GM18868 (cell line): Measurements from ENCODE around the gene ADAT1.
A peak's percentile ranks its signal among the peaks of the same experiment; 100 is the strongest.
"Not testable (repeated sequence)": the region's sequence is repeated elsewhere in the genome, so short reads cannot be mapped to it uniquely, and the experiment has no call there.

Experiments used
- ATAC-seq: cut with Tn5 transposase; IDR thresholded peaks from one replicate; pipeline ENCODE4 v1.9.1; 2021; ENCODE audit warnings: mild to moderate bottlenecking, moderate library complexity; ENCODE audit not compliant: unreplicated experiment

The ADAT1 gene

GRCh38 chr16:75621170-75621477 lies 2.0 kb downstream of the ADAT1 start:
- no peak for ATAC-seq

DNA sequence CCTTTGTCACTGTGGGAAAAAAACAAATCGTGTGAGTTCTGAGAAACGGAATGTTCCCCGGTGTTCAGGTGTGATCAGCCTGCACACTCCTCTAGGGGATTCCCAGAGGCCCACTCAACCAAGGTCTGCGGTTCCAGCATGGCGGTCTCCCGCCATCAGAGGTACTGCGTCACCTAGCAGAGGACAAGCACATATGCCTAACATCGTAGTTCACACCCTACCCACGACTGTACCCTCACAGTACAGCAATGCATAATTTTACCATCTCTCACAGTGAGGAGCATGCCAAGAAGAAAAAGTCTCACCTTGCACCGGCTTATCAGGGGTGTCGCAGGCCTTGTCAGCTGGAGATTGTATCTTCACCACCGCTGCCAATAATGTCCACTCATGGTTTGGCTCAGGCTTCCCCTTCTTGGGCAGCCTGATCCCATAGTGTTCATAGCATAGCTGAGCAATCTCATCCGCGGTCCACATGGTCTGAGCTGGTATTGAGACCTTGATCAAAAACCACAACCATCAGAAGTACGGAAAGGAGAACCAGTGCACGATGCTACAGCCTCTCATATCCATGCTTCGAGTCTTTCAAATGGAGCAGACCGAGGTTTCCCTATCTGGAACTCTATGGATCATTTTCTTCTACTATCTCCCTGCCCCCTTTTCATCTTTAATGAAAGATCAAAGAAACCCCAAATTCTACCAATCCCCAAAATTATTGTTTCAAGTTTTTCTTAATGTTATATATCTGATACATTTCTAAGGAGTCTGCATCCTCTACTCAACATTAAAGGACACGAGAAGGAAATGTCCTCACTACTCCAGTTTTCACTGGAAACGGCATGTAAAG lies 2.5 kb downstream of the ADAT1 start:
- no peak for ATAC-seq

- no peak for ATAC-seq
These were observed 4.3 kb downstream of the ADAT1 start for GRCh38 chr16:75618780-75619179.

GRCh38 chr16:75617121-75617520 lies 6.0 kb downstream of the ADAT1 start:
- ATAC-seq: no peak

DNA sequence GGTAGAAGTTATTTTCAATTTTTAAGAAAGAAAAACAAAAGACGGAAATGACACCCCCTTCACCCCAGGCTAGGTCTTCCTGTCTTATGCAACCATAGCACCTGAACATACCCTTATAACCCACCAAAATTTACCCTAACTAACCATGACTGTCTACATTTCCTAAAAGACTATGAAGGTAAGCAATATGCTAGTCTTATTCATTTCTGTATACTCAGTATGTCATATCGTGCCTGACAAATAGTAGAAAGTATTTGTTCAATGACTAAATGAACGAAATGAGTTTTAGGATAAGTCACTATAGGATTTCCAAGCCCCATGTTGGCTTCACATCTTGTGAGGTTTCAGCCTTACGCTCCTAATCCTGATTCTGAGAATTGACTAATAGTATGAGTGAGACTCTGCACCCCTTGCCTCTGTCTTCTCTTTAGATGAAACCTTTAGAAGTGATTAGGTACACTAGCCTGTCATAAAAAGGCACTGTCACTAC lies 6.5 kb downstream of the ADAT1 start:
- ATAC-seq: no peak

DNA sequence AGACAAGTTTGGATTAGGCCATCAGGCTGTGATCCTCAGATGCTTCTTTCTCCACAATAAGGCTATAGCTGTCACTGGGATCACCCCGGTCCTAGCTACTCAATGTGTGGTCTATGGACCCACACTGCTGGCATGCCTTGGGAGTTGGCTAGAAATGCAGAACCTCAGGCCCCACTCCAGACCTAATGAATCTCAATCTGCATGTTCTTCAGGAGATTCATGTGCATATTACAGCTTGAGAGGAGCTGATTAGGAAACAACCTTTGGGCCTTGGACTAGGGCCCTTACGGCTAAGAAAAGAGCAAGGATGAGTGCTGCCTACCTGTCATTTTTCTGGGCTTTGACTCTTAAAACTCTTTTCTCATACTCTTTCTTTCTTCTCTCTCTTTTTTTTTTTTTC lies 7.5 kb downstream of the ADAT1 start:
- no peak for ATAC-seq

DNA sequence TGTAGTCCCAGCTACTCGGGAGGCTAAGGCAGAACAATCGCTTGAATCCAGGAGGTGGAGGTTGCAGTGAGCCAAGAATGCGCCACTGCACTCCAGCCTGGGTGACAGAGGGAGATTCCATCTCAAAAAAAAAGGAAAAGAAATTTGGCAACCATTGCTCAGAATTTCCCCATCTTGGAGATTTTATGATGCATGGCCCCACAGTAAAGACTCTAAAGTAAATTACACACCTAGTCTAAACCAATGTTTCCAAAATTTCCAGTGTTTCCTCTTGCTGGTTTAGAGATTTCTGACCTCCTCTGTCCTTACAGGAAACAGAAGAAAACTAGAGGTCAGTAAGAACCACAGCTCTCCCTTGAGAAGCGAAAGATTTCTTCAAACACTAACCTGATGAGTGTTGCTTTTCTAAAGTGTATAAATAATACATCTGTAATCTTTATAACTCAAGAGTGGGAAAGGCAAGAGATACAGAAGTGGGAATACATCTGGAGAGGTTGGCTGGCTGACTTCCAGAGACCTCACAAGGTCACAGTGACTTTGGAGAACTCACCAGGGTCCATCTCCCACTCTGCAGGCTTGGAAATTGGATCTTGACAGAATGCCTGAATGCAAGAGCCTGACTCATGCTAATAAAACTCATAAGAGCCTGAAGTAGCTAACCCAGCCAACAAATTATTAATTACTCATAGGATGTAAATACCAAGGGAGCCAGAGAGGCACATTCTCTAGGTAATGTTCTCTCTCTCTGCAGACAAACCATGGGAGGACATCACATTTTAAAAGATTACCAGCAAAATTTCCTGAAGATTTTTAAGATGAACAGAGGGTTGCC lies 8.8 kb downstream of the ADAT1 start:
- ATAC-seq: no peak

DNA sequence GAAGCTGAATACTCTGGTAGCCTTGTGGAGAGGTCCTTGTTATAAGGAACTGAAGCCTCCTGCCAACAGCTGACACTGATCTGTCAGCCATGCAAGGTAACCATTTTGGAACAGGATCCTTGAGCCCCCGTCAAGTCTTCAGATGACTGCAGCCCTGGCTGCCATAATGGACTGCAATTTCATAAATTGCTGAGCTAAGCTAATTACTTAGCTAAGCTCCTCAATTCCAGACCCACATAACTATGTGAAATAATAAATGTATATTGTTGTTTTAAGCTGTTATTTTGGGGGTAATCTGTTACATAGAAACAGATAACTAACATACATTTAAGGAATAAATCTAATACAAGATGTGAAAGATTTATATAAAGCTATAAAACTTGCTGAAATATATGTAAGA lies 16.6 kb downstream of the ADAT1 start:
- no peak for ATAC-seq

- ATAC-seq: no peak
These were observed 19.8 kb downstream of the ADAT1 start for GRCh38 chr16:75603241-75603640.

GRCh38 chr16:75599452-75600277 lies 23.4 kb downstream of the ADAT1 start:
- ATAC-seq: no peak

DNA sequence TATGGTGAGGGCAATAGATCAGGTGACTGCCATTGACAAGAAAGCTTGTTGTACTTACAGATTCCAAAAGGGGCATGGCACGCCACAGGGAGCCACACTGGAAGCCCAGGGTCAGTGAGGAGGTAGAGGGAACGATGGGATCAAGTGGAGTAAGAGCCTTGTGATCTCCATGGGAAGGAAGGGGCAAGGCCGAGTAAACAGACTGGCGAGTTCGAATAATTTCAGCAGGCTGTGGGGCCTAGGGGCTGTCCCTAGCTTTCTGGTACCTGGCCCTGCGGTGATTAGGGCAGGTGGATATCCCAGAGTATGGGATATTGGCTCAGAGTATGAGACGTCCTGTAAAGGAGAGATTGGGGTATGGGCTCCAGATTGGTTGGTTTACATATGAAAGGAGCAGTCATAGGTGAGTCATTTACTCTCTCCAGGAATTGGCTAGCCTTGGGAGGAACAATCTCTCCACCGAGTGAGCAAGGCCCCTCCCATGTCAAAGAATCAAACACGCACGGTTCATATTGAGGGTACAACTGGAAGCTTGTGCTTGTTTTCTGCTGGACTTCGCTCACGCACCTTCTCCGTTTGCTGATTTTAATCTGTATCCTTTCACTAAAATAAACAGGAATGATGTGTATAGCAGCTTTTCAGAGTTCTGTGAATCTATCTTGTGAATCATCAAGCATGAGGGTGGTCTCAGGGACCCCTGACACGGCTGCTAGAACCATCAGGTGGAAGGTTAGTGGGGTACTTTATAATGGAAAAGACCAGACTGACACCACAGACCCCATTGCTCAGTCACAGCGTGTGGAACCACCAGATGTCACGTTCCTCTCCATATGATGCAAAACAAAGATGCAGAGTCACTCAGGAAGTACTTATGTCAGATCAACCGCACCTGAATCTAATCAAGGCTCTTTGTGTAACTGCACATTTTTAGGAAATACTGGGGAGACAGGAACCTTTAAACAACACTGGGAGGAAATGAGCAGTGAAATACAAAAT lies 29.0 kb downstream of the ADAT1 start:
- ATAC-seq: no peak

- no peak for ATAC-seq
These were observed 29.8 kb downstream of the ADAT1 start for GRCh38 chr16:75593308-75593707.

- ATAC-seq: not testable (repeated sequence)
These were observed 31.2 kb downstream of the ADAT1 start for GRCh38 chr16:75591927-75592326.

DNA sequence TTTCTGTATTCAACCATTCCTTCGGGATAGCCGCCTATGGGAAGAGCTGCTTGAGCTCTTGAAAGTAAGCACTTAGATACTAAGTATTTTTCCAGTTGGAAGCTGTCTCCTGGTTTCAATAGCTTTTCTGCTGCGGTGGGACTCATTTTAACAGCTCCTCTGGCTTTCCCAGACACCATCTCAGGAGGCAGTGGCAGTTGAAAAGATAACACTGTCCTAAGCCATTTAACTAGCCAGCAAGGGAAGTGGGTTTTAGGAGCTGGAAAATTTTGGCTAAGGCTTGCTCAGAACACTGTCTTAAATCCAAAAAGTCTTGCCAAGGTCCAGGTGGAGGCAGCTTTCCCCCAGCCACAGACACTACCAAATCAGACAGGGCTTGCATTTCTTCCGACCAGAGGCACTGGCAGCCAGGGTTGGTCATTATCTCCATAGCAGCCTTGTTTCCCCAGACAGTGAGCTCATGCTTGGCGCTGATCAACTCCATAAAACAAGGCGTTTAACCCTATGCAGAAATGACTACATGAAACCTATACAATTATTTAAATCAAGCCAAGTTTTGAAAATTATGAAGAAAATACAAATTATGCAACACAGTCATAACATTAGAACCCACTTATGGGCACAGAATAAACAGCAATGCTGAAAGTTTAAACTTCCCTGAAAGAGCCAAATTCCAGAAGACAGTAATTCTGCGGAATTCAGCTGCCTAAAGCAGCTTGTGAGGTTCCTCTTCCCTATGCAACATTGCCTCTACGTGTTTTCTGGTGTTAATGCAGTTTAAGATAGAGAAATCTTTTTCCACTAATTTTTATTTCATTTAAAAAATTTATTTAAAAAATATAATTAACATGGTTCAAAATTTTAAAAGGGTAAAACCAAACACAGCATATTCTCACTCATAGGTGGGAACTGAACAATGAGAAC lies 31.9 kb downstream of the ADAT1 start:
- no peak for ATAC-seq

DNA sequence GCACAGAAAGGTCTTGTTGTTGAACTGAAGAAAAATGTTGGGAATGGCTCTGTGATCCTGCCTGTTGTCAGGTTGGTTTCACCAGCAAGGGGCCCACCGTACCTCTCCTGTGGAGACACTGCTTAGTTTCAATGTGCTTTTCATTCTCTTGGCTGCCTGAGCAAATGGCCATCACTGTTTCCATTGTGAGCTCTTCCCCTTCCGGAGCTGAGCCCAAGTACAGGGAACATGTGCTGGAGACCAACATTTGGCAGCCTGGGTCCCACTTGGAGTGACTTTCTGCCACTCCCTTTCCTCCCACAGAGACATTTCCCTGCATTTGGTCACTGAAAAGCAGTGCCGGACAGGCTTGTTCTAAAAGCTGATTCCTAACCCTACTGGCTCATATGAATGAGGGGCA lies 33.8 kb downstream of the ADAT1 start:
- ATAC-seq: no peak

DNA sequence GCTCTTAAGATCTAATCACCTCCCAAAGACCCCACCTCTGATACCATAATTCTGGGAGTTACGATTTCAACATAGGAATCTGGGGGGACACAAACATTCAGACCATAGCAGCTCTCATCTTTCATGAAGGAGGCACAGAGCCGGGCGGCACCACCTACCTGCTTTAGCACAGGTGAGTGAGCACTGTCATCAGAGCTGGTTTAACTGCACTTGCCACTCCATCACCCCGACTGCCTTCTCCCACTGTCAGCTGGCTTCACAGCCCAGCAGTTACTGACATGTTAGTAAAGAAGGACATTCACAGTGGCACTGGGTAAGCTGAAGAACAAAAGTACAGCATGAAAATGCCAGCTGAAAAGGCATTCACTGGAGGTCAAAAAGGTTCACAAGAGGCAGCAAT lies 34.4 kb downstream of the ADAT1 start:
- ATAC-seq: no peak

GRCh38 chr16:75584108-75584507 lies 39.0 kb downstream of the ADAT1 start:
- peak; percentile 74 for ATAC-seq

GRCh38 chr16:75579281-75579834 lies 43.7 kb downstream of the ADAT1 start:
- no peak for ATAC-seq

GRCh38 chr16:75578725-75579124 lies 44.4 kb downstream of the ADAT1 start:
- no peak for ATAC-seq
